Kidney (tissue), 14 donors: ENCODE measurements around the gene XAB2. TPM values are rescaled to one million over a fixed set of nuclear protein-coding genes. Genes with fewer than 3 reads are reported as not detected.
A peak's percentile ranks its signal among the peaks of the same experiment; 100 is the strongest.

Experiments used
- DNase-seq, 5 donors: peaks; one replicate each; pipeline ENCODE4 v3.0.0-alpha.2; 2013 to 2020
- FAIRE-seq: peaks from 2 replicates; lab custom pipeline; 2012; peaks lifted over from hg19 to GRCh38; lab: Jason Lieb, UNC
- H3K27ac ChIP-seq, 2 donors: one replicate each; pipeline ENCODE4 v1.7.0; 2013; ENCODE audit warnings: low read depth in 2 of 2, low read length in 2 of 2, inconsistent platforms in 1 of 2
- H3K27me3 ChIP-seq: one replicate; pipeline ENCODE4 v1.7.1; 2013; ENCODE audit warnings: low read length, inconsistent platforms; ENCODE audit not compliant: control insufficient read depth, insufficient read depth
- H3K36me3 ChIP-seq, 3 donors: one replicate each; pipeline versions ENCODE4 v1.7.0 to v1.7.1; 2013; ENCODE audit warnings: low read length in 3 of 3, control low read depth in 1 of 3, inconsistent platforms in 1 of 3; ENCODE audit not compliant: insufficient read depth in 3 of 3, control insufficient read depth in 2 of 3
- H3K4me1 ChIP-seq, 3 donors: one replicate each; pipeline versions ENCODE4 v1.7.0 to v1.7.1; 2013; ENCODE audit warnings: low read length in 3 of 3, inconsistent platforms in 1 of 3, low read depth in 1 of 3; ENCODE audit not compliant: control insufficient read depth in 2 of 3, insufficient read depth in 2 of 3
- H3K4me3 ChIP-seq, 3 donors: one replicate each; pipeline versions ENCODE4 v1.7.0 to v1.8.1; 2013; ENCODE audit warnings: low read length in 3 of 3, control low read depth in 1 of 3, inconsistent platforms in 1 of 3
- H3K9ac ChIP-seq, 3 donors: one replicate each; pipeline versions ENCODE4 v1.7.0 to v1.7.1; 2013; ENCODE audit warnings: low read length in 3 of 3, control low read depth in 1 of 3, inconsistent platforms in 1 of 3
- H3K9me3 ChIP-seq, 3 donors: one replicate each; pipeline versions ENCODE4 v1.7.0 to v1.7.1; 2013; ENCODE audit warnings: low read length in 3 of 3, control low read depth in 1 of 3, inconsistent platforms in 1 of 3; ENCODE audit not compliant: control insufficient read depth in 2 of 3, insufficient read depth in 1 of 3
- CTCF ChIP-seq: IDR thresholded peaks from 3 replicates; pipeline ENCODE4 v1.5.1; 2012; ENCODE audit warnings: mild to moderate bottlenecking, moderate library complexity, borderline replicate concordance; ENCODE audit not compliant: insufficient read depth; ENCODE audit errors: extremely low read depth
- intact Hi-C: fragments of 100-400 bp; cut with DNase I; formaldehyde crosslinking; loops from one replicate; pipeline ENCODE4 v1.11.1; 2022
- polyA plus RNA-seq: library from polyadenylated mRNA; stranded (reverse); fragments of 350-450 nt; fragmentation: Illumina TruSeq; extraction: RNeasy Lipid Tissue Mini Kit (QIAGEN cat#74804); gene quantifications from one replicate; pipeline ENCODE4 v1.2.3, GENCODE V29; 2014; ENCODE audit warnings: low read depth, low replicate concordance; ENCODE audit not compliant: insufficient read depth
- total RNA-seq: library from RNA; stranded (reverse); fragmentation: NEBNext Ultra II Directional; extraction: Animal tissue kit (Norgen Biotek cat#: 25700); gene quantifications from one replicate; pipeline ENCODE4 v1.2.1, GENCODE V29; 2021
- donor health status: control.
- donor health status: control.
- donor health status: control.
- donor health status: control.
- donor health status: control.
- donor health status: DM: yes; HTN: yes; CAD: no.
- donor health status: Normal renal cell carcinoma (clear cell type).

The XAB2 gene
- total and polyA plus RNA-seq, 2 donors from 2014 or later = 34.2 to 44.4 TPM

DNA sequence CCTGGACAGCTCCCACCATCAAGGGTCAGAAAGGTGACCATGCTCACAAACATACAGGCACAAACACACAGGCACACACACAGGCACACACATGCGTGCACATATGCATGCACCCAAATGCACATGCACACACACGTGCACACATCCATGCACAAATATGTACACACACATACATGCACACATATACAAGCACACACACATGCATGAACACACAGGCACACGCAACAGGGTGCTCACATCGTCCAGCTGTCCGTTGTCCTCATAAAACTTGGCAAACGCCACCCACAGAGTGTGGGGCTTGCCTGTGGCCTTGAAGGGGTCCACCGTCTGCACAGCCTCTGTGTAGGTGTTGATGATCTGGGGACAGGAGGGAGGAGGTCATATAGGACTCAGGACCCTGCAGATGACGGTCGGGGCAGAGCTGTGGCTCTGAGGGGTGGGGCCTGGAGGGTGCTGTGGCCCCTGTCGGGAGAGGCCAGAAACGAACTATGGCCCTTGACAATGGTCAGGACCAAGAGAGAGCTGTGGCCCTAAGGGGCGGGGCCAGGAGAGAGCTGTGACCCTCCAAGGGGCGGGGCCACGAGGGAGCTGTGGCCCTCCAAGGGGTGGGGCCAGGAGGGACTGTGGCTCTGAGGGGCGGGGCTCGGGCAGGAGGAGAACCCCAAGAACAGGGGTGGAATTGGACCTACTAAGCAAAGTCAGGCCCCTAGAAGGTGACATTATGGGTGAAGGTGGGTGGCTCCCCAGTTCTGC is 6.2 kb downstream of the XAB2 start:
- no peak for TF ChIP-seq CTCF
- no peak overlapping the region for H3K27ac ChIP-seq
- H3K9me3 ChIP-seq = no peaks in the 10 kb centered on the region
- DNase-seq (no peak), FAIRE-seq (no peak)
- H3K36me3 ChIP-seq = peaks cover 6 to 44% (median 20%) of the 10 kb centered on the region in 3 donors
- no peak overlapping the region for H3K4me3 ChIP-seq
- no peak overlapping the region for H3K9ac ChIP-seq
- H3K4me1 ChIP-seq = peaks cover 0 to 21% (median 6%) of the 10 kb centered on the region in 3 donors
- intact Hi-C loops = no loop called here
- no peaks in the 10 kb centered on the region for H3K27me3 ChIP-seq

- FAIRE-seq (no peak), DNase-seq (no peak)
- peak overlapping the region; percentile 66 to 97 for H3K27ac ChIP-seq
Measured at GRCh38 chr19:7620442-7621412, 8.6 kb downstream of the XAB2 start.

More at GRCh38 chr19:7620442-7621412, 8.6 kb downstream of the XAB2 start:
- Histone ChIP-seq H3K9ac (peak overlapping the region in 1 of 3 donors; percentile 40), H3K4me3 (no peak overlapping the region), H3K36me3 (peaks cover 3 to 39% (median 20%) of the 10 kb centered on the region in 3 donors), H3K9me3 (no peaks in the 10 kb centered on the region), H3K4me1 (peaks cover 0 to 27% (median 12%) of the 10 kb centered on the region in 3 donors), H3K27me3 (no peaks in the 10 kb centered on the region)
- no peak for TF ChIP-seq CTCF
- intact Hi-C loops = no loop called here
